ENCODE data around the gene TCOF1. TPM values are rescaled to one million over a fixed set of nuclear protein-coding genes. Genes with fewer than 3 reads are reported as not detected.

Gene TCOF1
- total RNA-seq, 1 donor from 2014 or later = 32.5 TPM

GRCh38 chr5:150397782-150398721 lies 40.6 kb downstream of the TCOF1 start:
- TF ChIP-seq, protein P1, sequence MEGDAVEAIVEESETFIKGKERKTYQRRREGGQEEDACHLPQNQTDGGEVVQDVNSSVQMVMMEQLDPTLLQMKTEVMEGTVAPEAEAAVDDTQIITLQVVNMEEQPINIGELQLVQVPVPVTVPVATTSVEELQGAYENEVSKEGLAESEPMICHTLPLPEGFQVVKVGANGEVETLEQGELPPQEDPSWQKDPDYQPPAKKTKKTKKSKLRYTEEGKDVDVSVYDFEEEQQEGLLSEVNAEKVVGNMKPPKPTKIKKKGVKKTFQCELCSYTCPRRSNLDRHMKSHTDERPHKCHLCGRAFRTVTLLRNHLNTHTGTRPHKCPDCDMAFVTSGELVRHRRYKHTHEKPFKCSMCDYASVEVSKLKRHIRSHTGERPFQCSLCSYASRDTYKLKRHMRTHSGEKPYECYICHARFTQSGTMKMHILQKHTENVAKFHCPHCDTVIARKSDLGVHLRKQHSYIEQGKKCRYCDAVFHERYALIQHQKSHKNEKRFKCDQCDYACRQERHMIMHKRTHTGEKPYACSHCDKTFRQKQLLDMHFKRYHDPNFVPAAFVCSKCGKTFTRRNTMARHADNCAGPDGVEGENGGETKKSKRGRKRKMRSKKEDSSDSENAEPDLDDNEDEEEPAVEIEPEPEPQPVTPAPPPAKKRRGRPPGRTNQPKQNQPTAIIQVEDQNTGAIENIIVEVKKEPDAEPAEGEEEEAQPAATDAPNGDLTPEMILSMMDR (IDR thresholded peaks at IDR 0.05) = no peak
- no peak for DNase-seq (ENCODE audit: extremely low spot score, unreplicated experiment)
- Mint-ChIP-seq H3K27ac (ENCODE audit: unreplicated experiment) (peak overlapping the region; percentile 37), H3K36me3 (ENCODE audit: unreplicated experiment) (peaks cover 39% of the 10 kb centered on the region), H3K27me3 (ENCODE audit: unreplicated experiment) (no peaks in the 10 kb centered on the region), H3K4me3 (ENCODE audit: unreplicated experiment) (no peak overlapping the region), H3K4me1 (ENCODE audit: unreplicated experiment) (peaks cover 24% of the 10 kb centered on the region), H3K9me3 (ENCODE audit: unreplicated experiment) (no peaks in the 10 kb centered on the region)

DNA sequence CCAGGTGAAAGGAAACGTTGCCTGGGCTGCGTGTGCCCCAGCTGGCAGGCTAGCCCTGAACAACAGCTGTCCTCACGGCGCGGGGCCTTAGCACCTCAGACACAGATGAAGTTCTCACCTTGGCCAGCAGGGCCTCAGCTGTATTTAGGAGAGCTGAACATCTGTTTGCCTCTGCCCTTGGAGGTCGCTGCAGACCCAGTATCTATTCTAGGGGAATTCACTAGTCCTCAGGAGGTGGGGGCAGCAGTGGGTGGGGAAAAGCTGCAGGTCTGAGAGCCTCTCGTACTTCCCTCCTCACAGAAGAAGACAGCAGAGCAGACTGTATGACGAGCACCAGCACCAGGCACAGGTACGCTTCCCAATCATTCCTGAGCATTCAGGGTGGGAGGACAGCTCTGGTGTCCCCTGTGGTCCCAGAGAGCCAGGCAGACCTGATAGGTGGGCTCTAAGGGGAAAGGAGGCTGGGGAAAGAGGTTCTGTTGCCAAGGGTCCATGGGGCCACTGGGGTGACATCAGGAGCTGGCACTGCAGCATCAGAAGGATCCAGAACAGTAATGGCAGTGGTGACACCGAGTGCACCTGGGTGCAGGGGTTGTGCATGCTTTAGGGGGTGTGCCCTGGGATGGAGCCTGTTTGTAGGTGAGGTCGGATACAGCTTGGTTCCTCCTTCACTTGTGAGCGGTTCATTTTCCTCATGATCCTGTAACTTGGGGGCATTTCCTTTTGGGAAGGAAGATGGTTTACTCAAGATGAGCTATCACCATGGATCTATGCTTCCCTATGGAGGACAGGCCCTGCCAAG lies 41.4 kb downstream of the TCOF1 start:
- Mint-ChIP-seq H3K36me3 (ENCODE audit: unreplicated experiment) (peaks cover 36% of the 10 kb centered on the region), H3K9me3 (ENCODE audit: unreplicated experiment) (no peaks in the 10 kb centered on the region), H3K27ac (ENCODE audit: unreplicated experiment) (peak overlapping the region; percentile 60), H3K4me3 (ENCODE audit: unreplicated experiment) (no peak overlapping the region), H3K4me1 (ENCODE audit: unreplicated experiment) (peaks cover 24% of the 10 kb centered on the region), H3K27me3 (ENCODE audit: unreplicated experiment) (no peaks in the 10 kb centered on the region)
- DNase-seq (ENCODE audit: extremely low spot score, unreplicated experiment) = no peak
- TF ChIP-seq, protein P1 (IDR thresholded peaks at IDR 0.05) = no peak

- TF ChIP-seq, protein P1 (IDR thresholded peaks at IDR 0.05) = no peak
- no peak overlapping the region for H3K27ac Mint-ChIP-seq (ENCODE audit: unreplicated experiment)
- no peak overlapping the region for H3K4me3 Mint-ChIP-seq (ENCODE audit: unreplicated experiment)
Observed at GRCh38 chr5:150399524-150400211, 42.2 kb downstream of the TCOF1 start.

GRCh38 chr5:150400316-150401075 lies 43.0 kb downstream of the TCOF1 start:
- Mint-ChIP-seq H3K4me1 (ENCODE audit: unreplicated experiment) (peaks cover 24% of the 10 kb centered on the region), H3K27ac (ENCODE audit: unreplicated experiment) (no peak overlapping the region), H3K9me3 (ENCODE audit: unreplicated experiment) (no peaks in the 10 kb centered on the region), H3K27me3 (ENCODE audit: unreplicated experiment) (no peaks in the 10 kb centered on the region), H3K36me3 (ENCODE audit: unreplicated experiment) (peaks cover 32% of the 10 kb centered on the region), H3K4me3 (ENCODE audit: unreplicated experiment) (no peak overlapping the region)
- TF ChIP-seq, protein P1 (IDR thresholded peaks at IDR 0.05) = no peak
- no peak for DNase-seq (ENCODE audit: extremely low spot score, unreplicated experiment)

More at GRCh38 chr5:150399524-150400211, 42.2 kb downstream of the TCOF1 start:
- Mint-ChIP-seq H3K4me1 (ENCODE audit: unreplicated experiment) (peaks cover 24% of the 10 kb centered on the region), H3K9me3 (ENCODE audit: unreplicated experiment) (no peaks in the 10 kb centered on the region), H3K36me3 (ENCODE audit: unreplicated experiment) (peaks cover 36% of the 10 kb centered on the region), H3K27me3 (ENCODE audit: unreplicated experiment) (no peaks in the 10 kb centered on the region)
- no peak for DNase-seq (ENCODE audit: extremely low spot score, unreplicated experiment)
